Endothelial cell (in vitro differentiated cells): Measurements from ENCODE around the gene TRIM59. TPM values are rescaled to one million over a fixed set of nuclear protein-coding genes. Genes with fewer than 3 reads are reported as not detected.

ENCODE experiments used
- DNase-seq: peaks from one replicate; pipeline ENCODE4 v3.0.0; 2021; ENCODE audit warnings: low spot score
- H3K27ac Mint-ChIP-seq: one replicate; pipeline ENCODE4 v1.8.0; 2021; ENCODE audit warnings: mixed read lengths, inconsistent platforms; ENCODE audit not compliant: unreplicated experiment
- H3K27me3 Mint-ChIP-seq: one replicate; pipeline ENCODE4 v1.8.0; 2021; ENCODE audit warnings: mild to moderate bottlenecking, moderate library complexity, mixed read lengths, inconsistent platforms; ENCODE audit not compliant: unreplicated experiment
- H3K36me3 Mint-ChIP-seq: one replicate; pipeline ENCODE4 v1.8.0; 2021; ENCODE audit warnings: mild to moderate bottlenecking, low read depth, mixed read lengths, inconsistent platforms; ENCODE audit not compliant: unreplicated experiment
- H3K4me1 Mint-ChIP-seq: one replicate; pipeline ENCODE4 v1.8.0; 2021; ENCODE audit warnings: mild to moderate bottlenecking, mixed read lengths, inconsistent platforms; ENCODE audit not compliant: unreplicated experiment
- H3K4me3 Mint-ChIP-seq: one replicate; pipeline ENCODE4 v1.8.0; 2021; ENCODE audit warnings: mild to moderate bottlenecking, mixed read lengths, inconsistent platforms; ENCODE audit not compliant: unreplicated experiment
- H3K9me3 Mint-ChIP-seq: one replicate; pipeline ENCODE4 v1.8.0; 2021; ENCODE audit warnings: mixed read lengths, inconsistent platforms; ENCODE audit not compliant: unreplicated experiment
- total RNA-seq: library from RNA; stranded (reverse); fragmentation: NEBNext Ultra II Directional; extraction: Animal tissue kit (Norgen Biotek cat#: 25700); gene quantifications from one replicate; pipeline ENCODE4 v1.2.1, GENCODE V29; 2021; ENCODE audit not compliant: unreplicated experiment
- TF ChIP-seq, protein P1 (sequence below): fragments of 200-600 bp; sonication (generic); IDR thresholded peaks from one replicate; pipeline ENCODE4 v1.5.0; 2021; ENCODE audit warnings: antibody characterized with exemption; ENCODE audit not compliant: unreplicated experiment

The TRIM59 gene
- total RNA-seq, 1 donor from 2014 or later = 12.8 TPM

DNA sequence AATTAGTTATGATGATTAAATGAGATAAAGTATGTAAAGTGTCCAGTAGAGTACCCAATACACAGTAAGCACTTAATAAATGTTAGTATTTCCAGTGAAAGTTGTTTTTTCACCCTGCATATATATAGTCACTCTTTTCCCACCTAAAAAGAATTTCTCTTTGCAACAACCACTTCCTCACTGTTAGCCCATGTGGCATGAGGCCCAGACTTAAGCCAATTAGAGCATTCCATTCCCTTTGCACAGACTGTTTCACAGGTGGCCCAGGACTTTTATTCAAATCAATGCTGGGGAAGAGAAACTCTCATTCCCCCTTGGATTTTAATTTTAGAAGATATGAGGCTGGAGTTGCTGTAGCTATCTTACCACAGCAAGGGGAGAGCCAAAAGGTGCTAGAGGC, 54.3 kb downstream of the TRIM59 start:
- Mint-ChIP-seq H3K36me3 (no peaks in the 10 kb centered on the region), H3K4me1 (peaks cover 14% of the 10 kb centered on the region), H3K4me3 (no peak overlapping the region), H3K27me3 (peaks cover 11% of the 10 kb centered on the region), H3K27ac (no peak overlapping the region), H3K9me3 (no peaks in the 10 kb centered on the region)
- no peak for DNase-seq
- TF ChIP-seq, protein P1, sequence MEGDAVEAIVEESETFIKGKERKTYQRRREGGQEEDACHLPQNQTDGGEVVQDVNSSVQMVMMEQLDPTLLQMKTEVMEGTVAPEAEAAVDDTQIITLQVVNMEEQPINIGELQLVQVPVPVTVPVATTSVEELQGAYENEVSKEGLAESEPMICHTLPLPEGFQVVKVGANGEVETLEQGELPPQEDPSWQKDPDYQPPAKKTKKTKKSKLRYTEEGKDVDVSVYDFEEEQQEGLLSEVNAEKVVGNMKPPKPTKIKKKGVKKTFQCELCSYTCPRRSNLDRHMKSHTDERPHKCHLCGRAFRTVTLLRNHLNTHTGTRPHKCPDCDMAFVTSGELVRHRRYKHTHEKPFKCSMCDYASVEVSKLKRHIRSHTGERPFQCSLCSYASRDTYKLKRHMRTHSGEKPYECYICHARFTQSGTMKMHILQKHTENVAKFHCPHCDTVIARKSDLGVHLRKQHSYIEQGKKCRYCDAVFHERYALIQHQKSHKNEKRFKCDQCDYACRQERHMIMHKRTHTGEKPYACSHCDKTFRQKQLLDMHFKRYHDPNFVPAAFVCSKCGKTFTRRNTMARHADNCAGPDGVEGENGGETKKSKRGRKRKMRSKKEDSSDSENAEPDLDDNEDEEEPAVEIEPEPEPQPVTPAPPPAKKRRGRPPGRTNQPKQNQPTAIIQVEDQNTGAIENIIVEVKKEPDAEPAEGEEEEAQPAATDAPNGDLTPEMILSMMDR = no peak

DNA sequence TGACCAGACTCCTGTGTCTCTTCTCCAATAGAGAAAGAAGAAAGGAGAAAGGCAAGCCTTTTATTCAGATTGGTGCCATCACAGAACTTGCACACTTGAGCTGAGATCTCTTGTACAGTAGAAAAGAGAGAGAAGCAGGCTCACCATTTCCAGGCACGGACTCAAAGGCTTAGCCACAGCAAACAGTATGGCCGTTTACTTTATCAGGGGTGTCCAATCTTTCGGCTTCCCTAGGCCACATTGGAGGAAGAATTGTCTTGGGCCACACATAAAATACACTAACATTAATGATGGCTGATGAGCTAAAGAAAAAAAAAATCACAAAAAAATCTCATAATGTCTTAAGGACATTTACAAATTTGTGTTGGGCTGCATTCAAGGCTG, 55.6 kb downstream of the TRIM59 start:
- DNase-seq = no peak
- Mint-ChIP-seq H3K36me3 (no peaks in the 10 kb centered on the region), H3K27ac (no peak overlapping the region), H3K4me1 (peaks cover 10% of the 10 kb centered on the region), H3K4me3 (no peak overlapping the region), H3K9me3 (no peaks in the 10 kb centered on the region), H3K27me3 (peaks cover 2% of the 10 kb centered on the region)
- TF ChIP-seq, protein P1 = no peak

DNA sequence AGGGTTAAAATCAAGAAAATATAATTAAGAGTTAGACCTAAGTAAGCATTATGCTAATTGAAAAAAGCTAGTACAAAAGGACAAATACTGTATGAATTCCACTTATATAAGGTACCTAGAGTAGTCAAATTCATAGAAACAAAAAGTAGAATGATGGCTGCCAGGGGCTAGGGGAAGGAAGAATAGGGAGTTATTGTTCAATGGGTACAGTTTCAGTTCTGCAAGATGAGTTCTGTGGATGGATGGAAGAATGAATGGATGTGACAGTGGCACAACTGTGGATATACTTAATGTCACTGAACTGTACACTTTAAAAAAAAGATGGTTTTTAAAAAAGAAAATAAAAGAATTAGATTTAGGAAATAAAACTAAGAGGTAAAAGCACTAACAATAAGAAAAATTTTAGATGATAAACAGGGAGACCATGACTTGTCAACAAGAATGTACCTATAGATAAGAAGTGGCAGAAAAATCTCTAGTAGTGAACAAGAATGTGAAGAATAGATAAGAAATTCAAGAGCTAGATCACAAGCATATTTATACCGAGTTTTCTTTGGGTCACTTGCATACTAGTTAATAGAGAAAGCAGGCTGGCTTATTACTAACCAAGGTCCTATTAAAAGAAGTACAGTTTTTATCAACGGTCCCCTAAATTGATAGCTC, 56.1 kb downstream of the TRIM59 start:
- peaks cover 5% of the 10 kb centered on the region for H3K4me1 Mint-ChIP-seq
- no peak overlapping the region for H3K27ac Mint-ChIP-seq
- H3K36me3 Mint-ChIP-seq = no peaks in the 10 kb centered on the region
- no peak for DNase-seq
- H3K4me3 Mint-ChIP-seq = no peak overlapping the region
- no peaks in the 10 kb centered on the region for H3K27me3 Mint-ChIP-seq
- no peaks in the 10 kb centered on the region for H3K9me3 Mint-ChIP-seq
- TF ChIP-seq, protein P1 = no peak

DNA sequence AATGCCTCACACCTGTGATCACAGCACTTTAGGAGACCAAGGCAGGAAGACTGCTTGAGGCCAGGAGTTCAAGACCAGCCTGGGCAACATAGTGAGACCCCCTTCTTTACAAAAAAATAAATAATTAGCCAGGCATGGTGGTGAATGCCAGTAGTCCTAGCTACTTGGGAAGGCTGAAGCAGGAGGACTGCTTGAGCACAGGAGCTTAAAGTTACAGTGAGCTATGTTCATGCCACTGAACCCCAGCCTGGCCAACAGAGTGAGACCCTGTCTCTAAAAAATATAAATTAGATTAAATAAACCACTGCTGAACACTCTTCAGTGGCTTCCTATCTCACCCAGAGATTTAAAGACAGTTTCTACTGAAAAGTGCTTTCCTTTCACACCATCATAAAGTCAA, 56.8 kb downstream of the TRIM59 start:
- no peak overlapping the region for H3K27ac Mint-ChIP-seq
- no peaks in the 10 kb centered on the region for H3K4me1 Mint-ChIP-seq
- no peak overlapping the region for H3K4me3 Mint-ChIP-seq
- no peaks in the 10 kb centered on the region for H3K27me3 Mint-ChIP-seq
- no peaks in the 10 kb centered on the region for H3K9me3 Mint-ChIP-seq
- no peaks in the 10 kb centered on the region for H3K36me3 Mint-ChIP-seq
- no peak for DNase-seq
- TF ChIP-seq, protein P1 = no peak

DNA sequence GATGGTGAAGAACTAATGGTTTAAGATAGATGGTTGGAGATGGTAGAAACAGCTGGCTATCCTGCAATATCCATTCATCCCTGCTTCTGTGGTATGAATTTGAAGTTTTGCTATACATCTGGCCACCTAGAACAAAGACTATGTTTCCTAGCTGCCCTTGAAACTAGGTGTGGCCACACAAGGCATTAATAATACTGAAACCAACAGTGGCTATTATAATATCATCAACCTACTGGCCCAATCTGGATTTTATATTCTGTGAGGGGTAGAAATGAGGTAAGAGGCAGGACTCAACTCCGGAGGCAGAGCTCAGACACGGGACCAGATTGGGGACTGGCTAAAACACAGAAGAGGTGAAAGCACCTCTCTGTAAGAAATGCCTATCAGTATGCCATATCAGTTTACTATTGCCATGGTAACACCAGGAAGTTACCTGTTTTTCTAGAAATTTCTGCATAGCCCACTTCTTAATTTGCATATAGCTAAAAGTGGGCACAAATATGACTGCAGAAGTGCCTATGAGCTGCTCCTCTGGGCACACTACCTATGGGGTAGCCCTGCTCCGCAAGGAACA, 58.9 kb downstream of the TRIM59 start:
- Mint-ChIP-seq H3K4me3 (no peak overlapping the region), H3K27ac (no peak overlapping the region), H3K4me1 (no peaks in the 10 kb centered on the region), H3K27me3 (no peaks in the 10 kb centered on the region), H3K9me3 (no peaks in the 10 kb centered on the region), H3K36me3 (no peaks in the 10 kb centered on the region)
- TF ChIP-seq, protein P1 = no peak
- DNase-seq = no peak
